SK-N-SH (cell line): ENCODE measurements around the gene MRPL58. TPM values are rescaled to one million over a fixed set of nuclear protein-coding genes. Genes with fewer than 3 reads are reported as not detected.

ENCODE experiments used
- CTCF ChIA-PET: fragments of 300-600, 350-600 bp; formaldehyde crosslinking; extraction: SDS; loops from one replicate; lab custom pipeline; 2021; lab: Yijun Ruan, JAX
- POLR2A ChIA-PET: fragments of 350-600 bp; sonication (Branson Sonifier 250); formaldehyde crosslinking; extraction: SDS; loops from one replicate; lab custom pipeline; 2020; ENCODE audit warnings: antibody characterized with exemption, inconsistent platforms; lab: Yijun Ruan, JAX
- DNase-seq: peaks from one replicate; pipeline ENCODE4 v3.0.0; 2012
- H2AFZ ChIP-seq: fragments of 200-600 bp; sonication (generic); 2 replicates; pipeline ENCODE4 v1.8.1; 2016; ENCODE audit warnings: antibody characterized with exemption, mild to moderate bottlenecking, low read depth
- H3F3A ChIP-seq: fragments of 200-600 bp; sonication (generic); replicated peaks from 2 replicates; pipeline ENCODE3; 2016; ENCODE audit warnings: antibody characterized with exemption, mild to moderate bottlenecking; ENCODE audit not compliant: insufficient read depth
- H3K27ac ChIP-seq, 2 experiments: fragments of 200-500 bp in 1 of 2; fragments of 200-600 bp in 1 of 2; sonication (Bioruptor generic) in 1 of 2; sonication (generic), shearing (Covaris generic) in 1 of 2; 2 replicates each; pipeline versions ENCODE4 v1.5.1 to v1.6.1; 2014 to 2016; ENCODE audit warnings: low read depth in 2 of 2, inconsistent platforms in 1 of 2, low read length in 1 of 2, mild to moderate bottlenecking in 1 of 2, mixed read lengths in 1 of 2
- H3K27me3 ChIP-seq: fragments of 200-600 bp; sonication (generic), shearing (Covaris generic); 2 replicates; pipeline ENCODE4 v1.6.1; 2016; ENCODE audit warnings: mixed run types; ENCODE audit not compliant: insufficient read depth
- H3K36me3 ChIP-seq, 2 experiments: fragments of 200-500 bp in 1 of 2; fragments of 200-600 bp in 1 of 2; sonication (Bioruptor generic) in 1 of 2; sonication (generic) in 1 of 2; replicated peaks in 1 of 2; 2 replicates each; pipeline versions ENCODE3 to v1.5.1; 2014 to 2016; ENCODE audit warnings: low read length in 1 of 2, mild to moderate bottlenecking in 1 of 2; ENCODE audit not compliant: insufficient read depth in 2 of 2, control insufficient read depth in 1 of 2
- H3K4me1 ChIP-seq, 2 experiments: fragments of 200-500 bp in 1 of 2; fragments of 200-600 bp in 1 of 2; sonication (Bioruptor generic) in 1 of 2; sonication (generic), shearing (Covaris generic) in 1 of 2; 2 replicates each; pipeline versions ENCODE4 v1.5.1 to v1.6.1; 2014 to 2016; ENCODE audit warnings: low read depth in 1 of 2, low read length in 1 of 2, mixed run types in 1 of 2; ENCODE audit not compliant: insufficient read depth in 2 of 2, control insufficient read depth in 1 of 2
- H3K4me2 ChIP-seq: fragments of 200-600 bp; sonication (generic), shearing (Covaris generic); 2 replicates; pipeline ENCODE4 v1.6.1; 2017; ENCODE audit warnings: mixed run types
- H3K4me3 ChIP-seq, 2 experiments: fragments of 200-500 bp in 1 of 2; fragments of 200-600 bp in 1 of 2; sonication (Bioruptor generic) in 1 of 2; sonication (generic), shearing (Covaris generic) in 1 of 2; 2 replicates each; pipeline versions ENCODE4 v1.5.1 to v1.8.1; 2014 to 2016; ENCODE audit warnings: low read depth in 2 of 2, inconsistent platforms in 1 of 2, low read length in 1 of 2, mild to moderate bottlenecking in 1 of 2, mixed read lengths in 1 of 2, moderate library complexity in 1 of 2
- H3K79me2 ChIP-seq: fragments of 200-600 bp; sonication (generic); 2 replicates; pipeline ENCODE4 v1.8.1; 2017; ENCODE audit warnings: mild to moderate bottlenecking; ENCODE audit not compliant: insufficient read depth
- H3K9ac ChIP-seq: fragments of 200-600 bp; sonication (generic); 2 replicates; pipeline ENCODE4 v1.6.1; 2017; ENCODE audit warnings: mixed run types
- H3K9me2 ChIP-seq: fragments of 200-600 bp; sonication (generic); 2 replicates; pipeline ENCODE4 v1.6.1; 2017; ENCODE audit warnings: mixed run types
- H3K9me3 ChIP-seq: fragments of 200-600 bp; sonication (generic); 2 replicates; pipeline ENCODE4 v1.6.1; 2017; ENCODE audit warnings: mixed run types, mild to moderate bottlenecking, moderate library complexity
- H4K20me1 ChIP-seq: fragments of 200-600 bp; sonication (generic); 2 replicates; pipeline ENCODE4 v1.6.1; 2017; ENCODE audit warnings: mild to moderate bottlenecking, mixed run types; ENCODE audit not compliant: insufficient read depth
- CHD2 ChIP-seq: fragments of 150-350 bp; IDR thresholded peaks from 2 replicates; pipeline ENCODE4 v1.6.1; 2018; ENCODE audit warnings: low read length; ENCODE audit not compliant: partially characterized antibody
- ELF1 ChIP-seq: IDR thresholded peaks from 2 replicates; pipeline ENCODE4 v1.4.0; 2012
- GABPA ChIP-seq: IDR thresholded peaks from 2 replicates; pipeline ENCODE4 v1.4.0; 2012; ENCODE audit warnings: low read depth, mild to moderate bottlenecking
- GATA2 ChIP-seq: sonication (generic); formaldehyde crosslinking; IDR thresholded peaks from 2 replicates; pipeline ENCODE4 v1.5.0; 2020; ENCODE audit warnings: mild to moderate bottlenecking, missing genetic modification reagents
- MAX ChIP-seq: IDR thresholded peaks from 2 replicates; pipeline ENCODE4 v1.4.0; 2012; ENCODE audit warnings: low read depth
- NRF1 ChIP-seq: IDR thresholded peaks from 2 replicates; pipeline ENCODE4 v1.6.1; 2012; ENCODE audit warnings: low read depth, mild to moderate bottlenecking, low read length
- PBX3 ChIP-seq: IDR thresholded peaks from 2 replicates; pipeline ENCODE4; 2012
- RCOR1 ChIP-seq: fragments of 150-350 bp; IDR thresholded peaks from 2 replicates; pipeline ENCODE4 v1.6.1; 2017; ENCODE audit warnings: antibody characterized with exemption, low read length
- SIN3A ChIP-seq: IDR thresholded peaks from 2 replicates; pipeline ENCODE4 v1.6.1; 2012; ENCODE audit warnings: low read depth, mild to moderate bottlenecking, low read length, moderate library complexity, borderline replicate concordance
- SMC3 ChIP-seq: IDR thresholded peaks from 2 replicates; pipeline ENCODE4 v1.6.1; 2012; ENCODE audit warnings: low read depth, low read length, improper control_type of control experiment
- TAF1 ChIP-seq: IDR thresholded peaks from 2 replicates; pipeline ENCODE4 v1.6.1; 2012; ENCODE audit warnings: low read depth, mild to moderate bottlenecking, low read length, moderate library complexity, borderline replicate concordance
- TEAD4 ChIP-seq: IDR thresholded peaks from 2 replicates; pipeline ENCODE4 v1.4.0; 2012; ENCODE audit warnings: mild to moderate bottlenecking, borderline replicate concordance; ENCODE audit not compliant: insufficient read depth
- USF2 ChIP-seq: fragments of 150-350 bp; IDR thresholded peaks from 2 replicates; pipeline ENCODE4 v1.6.1; 2017; ENCODE audit warnings: antibody characterized with exemption, low read length, low read depth, borderline replicate concordance
- YY1 ChIP-seq: IDR thresholded peaks from 2 replicates; pipeline ENCODE4 v1.4.0; 2012; ENCODE audit warnings: low read depth, mild to moderate bottlenecking
- WGBS: methylation state at CpG from one replicate; pipeline ENCODE4 v1.1.6; 2017; ENCODE audit warnings: low lambda C conversion rate; 5-methylcytosine and 5-hydroxymethylcytosine counted together
- polyA plus RNA-seq, 3 experiments: library from polyadenylated mRNA; depleted of rRNA; stranded (reverse); fragments of >200 nt; gene quantifications; 2 replicates each; pipeline ENCODE4 v1.2.3, GENCODE V29; 2012
- TF ChIP-seq, protein P1 (sequence below): IDR thresholded peaks from 2 replicates; pipeline ENCODE4 v1.4.0; 2012; ENCODE audit warnings: low read depth, borderline replicate concordance
- TF ChIP-seq, protein P2 (sequence below): IDR thresholded peaks from 2 replicates; pipeline ENCODE4 v1.6.1; 2012; ENCODE audit warnings: mild to moderate bottlenecking, low read depth, low read length, moderate library complexity
- TF ChIP-seq, protein P3 (sequence below): fragments of 150-350 bp; IDR thresholded peaks from 2 replicates; pipeline ENCODE4 v1.6.1; 2016; ENCODE audit warnings: mild to moderate bottlenecking, low read depth, low read length

The MRPL58 gene
- polyA plus RNA-seq, 1 of the 3 experiments (the other 2 are of a cell fraction): 87.3 TPM

DNA sequence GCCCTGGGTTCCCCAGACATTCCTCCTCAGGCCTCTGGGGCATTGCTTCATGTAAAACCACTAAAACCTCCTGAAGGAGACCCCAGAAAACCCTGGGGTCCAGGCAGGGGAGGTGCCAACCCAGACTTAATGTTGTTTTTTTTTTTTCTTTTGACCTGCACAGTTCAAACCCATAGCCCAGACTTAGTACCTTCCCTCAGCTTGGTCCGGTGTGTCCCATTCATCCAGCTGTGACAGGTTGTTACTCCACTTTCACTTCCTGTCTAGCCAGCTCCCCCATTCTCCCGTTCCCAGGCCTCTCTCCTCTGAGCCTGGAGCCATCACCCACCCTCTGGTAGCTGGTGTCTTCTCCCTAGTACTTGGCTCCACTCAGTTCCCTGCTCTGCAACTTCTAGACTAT is 20.2 kb upstream of the MRPL58 start (continued):
- TF ChIP-seq GABPA: no peak
- no peak for TF ChIP-seq TAF1
- no peak for TF ChIP-seq USF2
- TF ChIP-seq ELF1: no peak
- TF ChIP-seq, protein P1, sequence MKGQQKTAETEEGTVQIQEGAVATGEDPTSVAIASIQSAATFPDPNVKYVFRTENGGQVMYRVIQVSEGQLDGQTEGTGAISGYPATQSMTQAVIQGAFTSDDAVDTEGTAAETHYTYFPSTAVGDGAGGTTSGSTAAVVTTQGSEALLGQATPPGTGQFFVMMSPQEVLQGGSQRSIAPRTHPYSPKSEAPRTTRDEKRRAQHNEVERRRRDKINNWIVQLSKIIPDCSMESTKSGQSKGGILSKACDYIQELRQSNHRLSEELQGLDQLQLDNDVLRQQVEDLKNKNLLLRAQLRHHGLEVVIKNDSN: no peak
- TF ChIP-seq, protein P2, sequence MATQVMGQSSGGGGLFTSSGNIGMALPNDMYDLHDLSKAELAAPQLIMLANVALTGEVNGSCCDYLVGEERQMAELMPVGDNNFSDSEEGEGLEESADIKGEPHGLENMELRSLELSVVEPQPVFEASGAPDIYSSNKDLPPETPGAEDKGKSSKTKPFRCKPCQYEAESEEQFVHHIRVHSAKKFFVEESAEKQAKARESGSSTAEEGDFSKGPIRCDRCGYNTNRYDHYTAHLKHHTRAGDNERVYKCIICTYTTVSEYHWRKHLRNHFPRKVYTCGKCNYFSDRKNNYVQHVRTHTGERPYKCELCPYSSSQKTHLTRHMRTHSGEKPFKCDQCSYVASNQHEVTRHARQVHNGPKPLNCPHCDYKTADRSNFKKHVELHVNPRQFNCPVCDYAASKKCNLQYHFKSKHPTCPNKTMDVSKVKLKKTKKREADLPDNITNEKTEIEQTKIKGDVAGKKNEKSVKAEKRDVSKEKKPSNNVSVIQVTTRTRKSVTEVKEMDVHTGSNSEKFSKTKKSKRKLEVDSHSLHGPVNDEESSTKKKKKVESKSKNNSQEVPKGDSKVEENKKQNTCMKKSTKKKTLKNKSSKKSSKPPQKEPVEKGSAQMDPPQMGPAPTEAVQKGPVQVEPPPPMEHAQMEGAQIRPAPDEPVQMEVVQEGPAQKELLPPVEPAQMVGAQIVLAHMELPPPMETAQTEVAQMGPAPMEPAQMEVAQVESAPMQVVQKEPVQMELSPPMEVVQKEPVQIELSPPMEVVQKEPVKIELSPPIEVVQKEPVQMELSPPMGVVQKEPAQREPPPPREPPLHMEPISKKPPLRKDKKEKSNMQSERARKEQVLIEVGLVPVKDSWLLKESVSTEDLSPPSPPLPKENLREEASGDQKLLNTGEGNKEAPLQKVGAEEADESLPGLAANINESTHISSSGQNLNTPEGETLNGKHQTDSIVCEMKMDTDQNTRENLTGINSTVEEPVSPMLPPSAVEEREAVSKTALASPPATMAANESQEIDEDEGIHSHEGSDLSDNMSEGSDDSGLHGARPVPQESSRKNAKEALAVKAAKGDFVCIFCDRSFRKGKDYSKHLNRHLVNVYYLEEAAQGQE: no peak

DNA sequence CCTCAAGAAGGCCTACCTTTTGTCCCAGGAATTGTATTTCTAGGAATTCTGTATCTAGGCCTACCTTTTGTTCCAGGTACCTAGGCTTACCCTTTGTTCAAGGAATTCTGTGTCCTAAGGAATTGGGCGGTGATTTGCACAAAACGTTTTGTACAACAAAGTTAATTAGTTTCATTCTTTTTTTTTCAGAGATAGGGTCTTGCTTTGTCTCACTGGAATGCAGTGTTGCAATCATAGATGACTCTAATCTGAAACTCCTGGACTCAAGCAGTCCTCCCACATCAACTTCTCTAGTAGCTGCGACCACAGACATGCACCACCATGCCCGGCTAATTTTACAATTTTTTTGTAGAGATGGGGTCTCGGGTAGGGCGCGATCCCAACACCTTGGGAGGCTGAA is 18.0 kb upstream of the MRPL58 start:
- ChIA-PET POLR2A (interaction anchor here (1.8 kb wide), 1 partner anchor 18 kb away, joined by 6 read pairs; the partner anchor contains the start of gene MRPL58), CTCF (interaction anchor here (0.7 to 10.9 kb wide), 5 partner anchors 11 to 40 kb away, joined by 3 to 136 read pairs (median 7); partner anchors contain the start of gene MRPL58)
- Histone ChIP-seq H3K9ac (no peak overlapping the region), H3K79me2 (peaks cover 86% of the 10 kb centered on the region), H3K4me3 (no peak overlapping the region), H3K27ac (no peak overlapping the region), H3K4me2 (no peak overlapping the region), H3K27me3 (no peaks in the 10 kb centered on the region), H3F3A (no peaks in the 10 kb centered on the region), H4K20me1 (no peaks in the 10 kb centered on the region; the same call in 1 of the 2 replicates), H3K36me3 (peaks cover 2 to 8% of the 10 kb centered on the region in 2 experiments), H2AFZ (no peak overlapping the region), H3K9me2 (no peaks in the 10 kb centered on the region), H3K9me3 (no peaks in the 10 kb centered on the region), H3K4me1 (peaks cover 0 to 20% of the 10 kb centered on the region in 2 experiments; a peak in 1 of 4 replicates)
- DNase-seq: no peak
- WGBS: 87% methylated on average over 7 of the region's 7 CpGs
- TF ChIP-seq YY1 (no peak), USF2 (no peak), RCOR1 (no peak), SIN3A (no peak), SMC3 (no peak), ELF1 (no peak), CHD2 (no peak), NRF1 (no peak), PBX3 (no peak), GATA2 (CRISPR knock-in tag) (no peak), TEAD4 (no peak), GABPA (no peak), MAX (no peak)
- TF ChIP-seq, protein P2: no peak
- TF ChIP-seq, protein P3, sequence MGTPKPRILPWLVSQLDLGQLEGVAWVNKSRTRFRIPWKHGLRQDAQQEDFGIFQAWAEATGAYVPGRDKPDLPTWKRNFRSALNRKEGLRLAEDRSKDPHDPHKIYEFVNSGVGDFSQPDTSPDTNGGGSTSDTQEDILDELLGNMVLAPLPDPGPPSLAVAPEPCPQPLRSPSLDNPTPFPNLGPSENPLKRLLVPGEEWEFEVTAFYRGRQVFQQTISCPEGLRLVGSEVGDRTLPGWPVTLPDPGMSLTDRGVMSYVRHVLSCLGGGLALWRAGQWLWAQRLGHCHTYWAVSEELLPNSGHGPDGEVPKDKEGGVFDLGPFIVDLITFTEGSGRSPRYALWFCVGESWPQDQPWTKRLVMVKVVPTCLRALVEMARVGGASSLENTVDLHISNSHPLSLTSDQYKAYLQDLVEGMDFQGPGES: no peak
